ENCODE measurements around the gene ADIPOR1. TPM values are rescaled to one million over a fixed set of nuclear protein-coding genes. Genes with fewer than 3 reads are reported as not detected.

ADIPOR1 gene
- total RNA-seq, 1 donor from 2014 or later: 126 TPM

- intact Hi-C loops (cut with DNase I): no loop called here
- no peaks in the 10 kb centered on the region for H3K9me3 ChIP-seq
- no peaks in the 10 kb centered on the region for H3K27me3 ChIP-seq
- peaks cover 17% of the 10 kb centered on the region for H3K36me3 ChIP-seq
- peak overlapping the region; percentile 98 for H3K27ac ChIP-seq
- ATAC-seq (no peak), DNase-seq (no peak)
- peaks cover 43% of the 10 kb centered on the region for H3K4me1 ChIP-seq
- H3K4me3 ChIP-seq: peak overlapping the region; percentile 97
- no peak for TF ChIP-seq CTCF (IDR thresholded peaks at IDR 0.05)
Observed at GRCh38 chr1:202958544-202959275, 598 bp upstream of the ADIPOR1 start.

GRCh38 chr1:202956969-202957368 is 1.1 kb downstream of the ADIPOR1 start:
- Histone ChIP-seq H3K4me3 (peak overlapping the region; percentile 97), H3K27ac (peak overlapping the region; percentile 98), H3K9me3 (no peaks in the 10 kb centered on the region), H3K36me3 (peaks cover under 1% of the 10 kb centered on the region), H3K4me1 (peaks cover 61% of the 10 kb centered on the region), H3K27me3 (no peaks in the 10 kb centered on the region)
- DNase-seq (no peak), ATAC-seq (no peak)
- intact Hi-C loops (cut with DNase I): no loop called here
- TF ChIP-seq CTCF (IDR thresholded peaks at IDR 0.05): no peak

DNA sequence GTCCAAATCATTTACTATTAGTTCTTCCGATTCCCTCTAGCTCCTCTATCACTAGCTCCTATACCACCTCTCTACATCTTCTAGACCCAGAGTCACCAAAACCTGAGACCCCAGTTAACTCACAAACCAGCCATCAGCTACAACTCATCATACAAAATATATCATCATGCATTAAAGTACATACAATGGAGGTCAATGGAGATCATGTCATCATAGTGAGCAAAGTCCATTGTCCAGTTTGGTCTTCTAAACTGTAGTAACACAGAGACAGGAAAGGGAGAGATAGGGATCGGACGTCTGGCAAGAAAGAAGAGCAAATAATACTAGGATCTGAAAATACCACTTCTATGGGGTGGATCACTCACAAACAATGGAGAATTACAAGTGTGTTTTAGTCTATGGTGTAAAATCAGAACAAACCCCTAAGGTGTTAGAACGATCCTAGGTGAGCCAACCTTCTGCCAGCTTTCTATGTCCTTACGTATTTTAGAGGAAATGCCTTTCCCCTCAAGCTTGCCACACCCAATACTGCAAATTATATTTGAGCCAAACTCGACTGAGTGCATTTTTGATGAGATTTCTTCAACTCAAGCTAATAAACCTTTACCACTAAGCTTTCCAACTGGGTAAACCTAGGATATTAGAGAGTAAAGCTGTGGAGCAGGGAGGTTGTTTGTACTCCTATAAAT is 3.9 kb downstream of the ADIPOR1 start:
- DNase-seq: no peak
- Histone ChIP-seq H3K36me3 (peaks cover 19% of the 10 kb centered on the region), H3K27me3 (no peaks in the 10 kb centered on the region), H3K4me3 (no peak overlapping the region), H3K27ac (peak overlapping the region; percentile 74), H3K9me3 (no peaks in the 10 kb centered on the region), H3K4me1 (peaks cover 62% of the 10 kb centered on the region)
- intact Hi-C loops (cut with DNase I): no loop called here
- no peak for ATAC-seq
- TF ChIP-seq CTCF (IDR thresholded peaks at IDR 0.05): no peak

- no peak for ATAC-seq
- H3K36me3 ChIP-seq: peaks cover 24% of the 10 kb centered on the region
- DNase-seq: no peak
- H3K27me3 ChIP-seq: no peaks in the 10 kb centered on the region
- intact Hi-C loops (cut with DNase I): no loop called here
- H3K9me3 ChIP-seq: no peaks in the 10 kb centered on the region
- H3K4me3 ChIP-seq: no peak overlapping the region
- peak overlapping the region; percentile 74 for H3K27ac ChIP-seq
- TF ChIP-seq CTCF (IDR thresholded peaks at IDR 0.05): no peak
- H3K4me1 ChIP-seq: peaks cover 56% of the 10 kb centered on the region
Observed at GRCh38 chr1:202953392-202953791, 4.7 kb downstream of the ADIPOR1 start.

- H3K9me3 ChIP-seq: no peaks in the 10 kb centered on the region
- no peak for DNase-seq
- intact Hi-C loops (cut with DNase I): no loop called here
- H3K27me3 ChIP-seq: no peaks in the 10 kb centered on the region
- peaks cover 56% of the 10 kb centered on the region for H3K4me1 ChIP-seq
- peak; percentile 89 for ATAC-seq
- peak overlapping the region; percentile 71 for H3K27ac ChIP-seq
- TF ChIP-seq CTCF (IDR thresholded peaks at IDR 0.05): no peak
- H3K36me3 ChIP-seq: peaks cover 30% of the 10 kb centered on the region
- H3K4me3 ChIP-seq: no peak overlapping the region
Observed at GRCh38 chr1:202952818-202953217, 5.3 kb downstream of the ADIPOR1 start.
